Measurements from ENCODE around the gene FOXP1.

Gene FOXP1

DNA sequence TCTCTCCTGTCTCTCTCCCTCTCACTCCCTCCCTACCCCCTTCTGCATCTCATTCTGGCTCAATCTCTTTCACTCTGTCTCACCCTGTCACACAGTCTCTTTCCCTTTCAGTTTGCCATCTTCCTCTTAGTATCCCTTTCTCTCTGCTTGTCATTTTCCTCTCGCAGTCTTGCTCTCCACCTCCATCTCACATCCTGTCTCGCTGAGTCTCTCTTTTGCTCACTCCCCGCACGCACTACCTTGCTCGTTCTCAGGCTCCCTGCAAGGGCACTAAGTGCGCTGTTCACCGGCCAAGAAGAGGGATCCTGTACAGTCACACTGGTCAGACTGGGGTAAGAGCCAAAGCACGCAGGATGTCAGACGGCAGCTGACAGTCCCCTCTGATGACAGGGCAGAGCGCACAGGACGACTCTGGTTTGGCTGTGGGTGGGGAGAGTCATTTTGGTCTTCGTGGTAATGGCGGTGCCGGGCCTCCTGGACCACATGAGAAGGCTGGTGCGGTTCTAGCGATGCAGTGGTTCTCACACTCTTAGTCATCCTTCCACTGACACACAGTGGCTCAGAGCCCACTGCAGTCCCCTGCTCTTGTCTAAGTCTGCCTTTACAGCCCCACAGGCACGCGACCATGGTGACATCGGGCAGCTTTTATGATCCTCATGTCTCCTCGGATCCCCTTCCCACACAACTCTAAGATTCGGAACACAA is 356.8 kb downstream of the FOXP1 start:
- no peak for TF ChIP-seq TAF1 (IDR thresholded peaks at IDR 0.05; ENCODE audit: borderline replicate concordance, insufficient read depth, low read length)
- TF ChIP-seq, protein P1, sequence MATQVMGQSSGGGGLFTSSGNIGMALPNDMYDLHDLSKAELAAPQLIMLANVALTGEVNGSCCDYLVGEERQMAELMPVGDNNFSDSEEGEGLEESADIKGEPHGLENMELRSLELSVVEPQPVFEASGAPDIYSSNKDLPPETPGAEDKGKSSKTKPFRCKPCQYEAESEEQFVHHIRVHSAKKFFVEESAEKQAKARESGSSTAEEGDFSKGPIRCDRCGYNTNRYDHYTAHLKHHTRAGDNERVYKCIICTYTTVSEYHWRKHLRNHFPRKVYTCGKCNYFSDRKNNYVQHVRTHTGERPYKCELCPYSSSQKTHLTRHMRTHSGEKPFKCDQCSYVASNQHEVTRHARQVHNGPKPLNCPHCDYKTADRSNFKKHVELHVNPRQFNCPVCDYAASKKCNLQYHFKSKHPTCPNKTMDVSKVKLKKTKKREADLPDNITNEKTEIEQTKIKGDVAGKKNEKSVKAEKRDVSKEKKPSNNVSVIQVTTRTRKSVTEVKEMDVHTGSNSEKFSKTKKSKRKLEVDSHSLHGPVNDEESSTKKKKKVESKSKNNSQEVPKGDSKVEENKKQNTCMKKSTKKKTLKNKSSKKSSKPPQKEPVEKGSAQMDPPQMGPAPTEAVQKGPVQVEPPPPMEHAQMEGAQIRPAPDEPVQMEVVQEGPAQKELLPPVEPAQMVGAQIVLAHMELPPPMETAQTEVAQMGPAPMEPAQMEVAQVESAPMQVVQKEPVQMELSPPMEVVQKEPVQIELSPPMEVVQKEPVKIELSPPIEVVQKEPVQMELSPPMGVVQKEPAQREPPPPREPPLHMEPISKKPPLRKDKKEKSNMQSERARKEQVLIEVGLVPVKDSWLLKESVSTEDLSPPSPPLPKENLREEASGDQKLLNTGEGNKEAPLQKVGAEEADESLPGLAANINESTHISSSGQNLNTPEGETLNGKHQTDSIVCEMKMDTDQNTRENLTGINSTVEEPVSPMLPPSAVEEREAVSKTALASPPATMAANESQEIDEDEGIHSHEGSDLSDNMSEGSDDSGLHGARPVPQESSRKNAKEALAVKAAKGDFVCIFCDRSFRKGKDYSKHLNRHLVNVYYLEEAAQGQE (IDR thresholded peaks at IDR 0.05; ENCODE audit: insufficient read depth in 1 of 2, low read depth in 2 of 2, low read length in 2 of 2): no peak
- TF ChIP-seq POLR2AphosphoS5 (IDR thresholded peaks at IDR 0.05; ENCODE audit: low read depth, low read length): no peak
- no peak for TF ChIP-seq FOXP2 (optimal IDR thresholded peaks at IDR 0.05; ENCODE audit: borderline replicate concordance, extremely low read depth, extremely low read length, insufficient read depth)

DNA sequence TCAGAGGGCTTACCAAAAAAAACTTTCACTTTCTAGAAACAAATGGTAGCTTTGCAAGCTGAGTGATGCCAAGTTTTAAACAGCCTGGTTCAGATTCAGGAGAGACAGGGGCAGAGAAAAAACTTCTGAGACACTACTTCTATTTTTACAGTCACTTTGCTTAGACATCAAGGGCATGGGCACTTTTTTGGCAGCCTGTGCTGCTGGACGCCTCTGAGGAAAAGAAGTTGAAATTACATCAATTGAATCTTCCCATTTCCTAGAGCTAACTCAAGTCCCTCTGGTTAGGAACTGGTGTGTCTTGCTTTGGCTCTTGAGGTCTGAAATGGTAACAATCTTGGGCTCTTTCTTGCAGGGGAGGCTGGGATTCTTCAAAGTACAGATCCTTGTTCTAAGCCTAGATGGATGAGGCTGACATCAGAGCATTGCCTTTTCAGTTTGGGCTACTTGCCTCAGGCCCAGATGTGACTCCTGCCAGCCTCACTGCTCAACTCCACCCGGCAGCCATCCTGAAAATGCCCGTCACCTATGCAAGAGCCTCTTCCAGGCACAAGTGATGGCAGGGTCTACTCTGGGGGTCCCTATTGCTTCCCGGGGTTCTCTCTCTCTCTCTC is 357.5 kb downstream of the FOXP1 start:
- TF ChIP-seq FOXP2 (optimal IDR thresholded peaks at IDR 0.05; ENCODE audit: borderline replicate concordance, extremely low read depth, extremely low read length, insufficient read depth) (no peak), TAF1 (IDR thresholded peaks at IDR 0.05; ENCODE audit: borderline replicate concordance, insufficient read depth, low read length) (no peak)
- TF ChIP-seq, protein P1 (IDR thresholded peaks at IDR 0.05; ENCODE audit: insufficient read depth in 1 of 2, low read depth in 2 of 2, low read length in 2 of 2): no peak

DNA sequence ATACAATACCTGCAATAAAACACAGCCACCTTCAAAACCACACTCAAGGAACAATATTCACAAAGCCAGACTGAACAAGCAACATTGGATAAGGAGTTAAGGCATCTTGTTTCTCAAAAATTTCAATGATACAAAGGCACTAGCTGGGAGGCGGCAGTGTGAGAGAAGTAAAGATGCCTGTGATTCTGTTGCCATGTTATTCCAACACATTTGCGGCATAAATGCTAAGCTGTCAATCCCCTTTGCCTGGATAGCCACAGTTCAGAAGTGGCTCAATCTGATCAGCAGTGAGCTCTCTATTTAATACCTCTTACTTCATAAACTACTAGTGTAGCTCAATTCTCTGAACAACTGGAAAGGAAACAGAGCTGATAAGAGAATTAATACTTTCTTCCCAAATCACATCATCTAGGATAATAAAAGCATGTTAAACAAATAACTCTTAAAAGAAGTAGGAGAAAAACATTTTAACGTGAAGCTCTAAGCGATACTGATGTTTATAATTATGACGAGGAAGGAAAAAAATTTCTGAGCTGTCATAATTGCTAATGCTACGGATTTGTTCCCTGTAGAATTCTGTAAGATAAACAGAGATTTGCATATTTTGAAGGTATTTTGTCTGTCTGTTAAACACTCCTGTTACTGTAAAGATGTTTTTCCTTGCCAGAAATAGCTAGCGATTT is 358.4 kb downstream of the FOXP1 start:
- TF ChIP-seq FOXP2 (optimal IDR thresholded peaks at IDR 0.05; ENCODE audit: borderline replicate concordance, extremely low read depth, extremely low read length, insufficient read depth) (no peak), SIN3A (IDR thresholded peaks at IDR 0.05; ENCODE audit: borderline replicate concordance, insufficient read depth, low read length) (no peak), POLR2AphosphoS5 (IDR thresholded peaks at IDR 0.05; ENCODE audit: low read depth, low read length) (no peak), TAF1 (IDR thresholded peaks at IDR 0.05; ENCODE audit: borderline replicate concordance, insufficient read depth, low read length) (no peak)
- TF ChIP-seq, protein P1 (IDR thresholded peaks at IDR 0.05; ENCODE audit: insufficient read depth in 1 of 2, low read depth in 2 of 2, low read length in 2 of 2): no peak

DNA sequence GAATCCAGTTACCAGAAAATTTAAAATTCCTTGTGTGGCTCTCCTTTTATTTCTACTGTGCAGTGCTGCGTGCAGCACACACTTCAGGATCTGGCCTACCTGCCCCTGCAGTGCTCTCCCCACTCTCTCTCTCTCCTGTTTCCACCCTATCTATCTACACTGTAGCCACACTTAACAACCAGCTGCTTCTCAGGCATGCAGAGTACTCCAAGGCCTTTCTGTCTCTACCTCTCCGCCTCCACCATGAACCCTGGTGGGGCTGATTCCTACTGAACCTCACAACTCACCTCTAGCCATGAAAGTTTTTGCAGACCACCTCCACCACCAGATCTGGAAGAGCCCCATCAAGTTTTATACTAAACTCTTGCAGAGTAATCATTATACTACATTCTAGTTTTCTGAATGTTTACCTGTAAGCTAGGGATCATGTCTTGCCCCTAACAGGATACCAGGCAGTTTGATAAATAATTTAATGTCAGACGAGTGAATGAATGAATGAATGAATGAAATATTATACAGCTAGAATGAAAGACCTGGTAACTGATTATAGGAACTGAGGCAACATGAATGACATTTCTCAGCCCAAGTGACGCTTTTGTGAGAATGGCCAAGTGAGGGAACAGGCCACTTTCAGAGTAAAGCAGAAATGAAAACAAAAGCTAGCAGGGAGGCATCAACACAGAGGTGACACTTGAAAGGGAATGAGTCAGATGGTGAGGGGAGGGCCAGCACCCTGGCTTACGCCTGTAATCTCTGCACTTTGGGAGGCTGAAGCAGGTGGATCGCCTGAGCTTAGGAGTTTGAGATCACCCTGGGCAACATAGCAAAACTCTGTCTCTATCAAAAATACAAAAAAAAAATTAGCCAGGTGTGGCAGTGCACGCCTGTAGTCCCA is 363.5 kb downstream of the FOXP1 start:
- TF ChIP-seq, protein P1 (IDR thresholded peaks at IDR 0.05; ENCODE audit: insufficient read depth in 1 of 2, low read depth in 2 of 2, low read length in 2 of 2): no peak
- no peak for TF ChIP-seq TAF1 (IDR thresholded peaks at IDR 0.05; ENCODE audit: borderline replicate concordance, insufficient read depth, low read length)
- TF ChIP-seq SIN3A (IDR thresholded peaks at IDR 0.05; ENCODE audit: borderline replicate concordance, insufficient read depth, low read length): no peak
- no peak for TF ChIP-seq FOXP2 (optimal IDR thresholded peaks at IDR 0.05; ENCODE audit: borderline replicate concordance, extremely low read depth, extremely low read length, insufficient read depth)
- TF ChIP-seq POLR2AphosphoS5 (IDR thresholded peaks at IDR 0.05; ENCODE audit: low read depth, low read length): no peak
